ENCODE measurements around the gene PLA2G2C.
"Not testable (repeated sequence)": the region's sequence is repeated elsewhere in the genome, so short reads cannot be mapped to it uniquely, and the experiment has no call there.

PLA2G2C gene

DNA sequence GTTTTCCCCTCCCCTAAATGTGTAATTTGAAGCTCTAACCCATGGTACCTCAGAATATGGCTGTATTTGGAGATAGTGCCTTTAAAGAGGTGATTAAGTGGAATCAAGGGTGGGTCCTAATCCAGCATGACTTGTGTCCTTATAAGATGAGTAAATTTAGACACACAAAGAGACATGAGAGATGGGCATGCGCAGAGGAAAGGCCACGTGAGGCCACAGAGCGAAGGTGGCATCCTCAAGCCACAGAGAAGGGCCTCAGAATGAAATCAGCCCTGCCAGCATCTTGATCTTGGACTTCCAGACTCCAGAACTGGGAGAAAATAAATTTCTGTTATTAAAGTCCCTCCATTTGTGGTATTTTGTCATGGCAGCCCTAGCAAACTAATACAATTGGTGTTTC lies 50.1 kb downstream of the PLA2G2C start:
- TF ChIP-seq, protein P1, sequence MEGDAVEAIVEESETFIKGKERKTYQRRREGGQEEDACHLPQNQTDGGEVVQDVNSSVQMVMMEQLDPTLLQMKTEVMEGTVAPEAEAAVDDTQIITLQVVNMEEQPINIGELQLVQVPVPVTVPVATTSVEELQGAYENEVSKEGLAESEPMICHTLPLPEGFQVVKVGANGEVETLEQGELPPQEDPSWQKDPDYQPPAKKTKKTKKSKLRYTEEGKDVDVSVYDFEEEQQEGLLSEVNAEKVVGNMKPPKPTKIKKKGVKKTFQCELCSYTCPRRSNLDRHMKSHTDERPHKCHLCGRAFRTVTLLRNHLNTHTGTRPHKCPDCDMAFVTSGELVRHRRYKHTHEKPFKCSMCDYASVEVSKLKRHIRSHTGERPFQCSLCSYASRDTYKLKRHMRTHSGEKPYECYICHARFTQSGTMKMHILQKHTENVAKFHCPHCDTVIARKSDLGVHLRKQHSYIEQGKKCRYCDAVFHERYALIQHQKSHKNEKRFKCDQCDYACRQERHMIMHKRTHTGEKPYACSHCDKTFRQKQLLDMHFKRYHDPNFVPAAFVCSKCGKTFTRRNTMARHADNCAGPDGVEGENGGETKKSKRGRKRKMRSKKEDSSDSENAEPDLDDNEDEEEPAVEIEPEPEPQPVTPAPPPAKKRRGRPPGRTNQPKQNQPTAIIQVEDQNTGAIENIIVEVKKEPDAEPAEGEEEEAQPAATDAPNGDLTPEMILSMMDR (IDR thresholded peaks at IDR 0.05; ENCODE audit: low read length): no peak
- TF ChIP-seq EZH2phosphoT487 (IDR thresholded peaks at IDR 0.05; ENCODE audit: low read length): no peak
- TF ChIP-seq EZH2 (optimal IDR thresholded peaks at IDR 0.05; ENCODE audit: low read depth, low read length): no peak
- Histone ChIP-seq H3K79me2 (ENCODE audit: low read length) (no peaks in the 10 kb centered on the region), H3K4me1 (ENCODE audit: low read length) (no peaks in the 10 kb centered on the region), H3K9me2 (replicated peaks; ENCODE audit: insufficient read depth, low read length) (no peaks in the 10 kb centered on the region), H3K36me3 (replicated peaks; ENCODE audit: insufficient read depth, low read length) (no peaks in the 10 kb centered on the region), H3K27me3 (replicated peaks; ENCODE audit: insufficient read depth, low read length) (peaks cover 21% of the 10 kb centered on the region; the same call in 1 of the 2 replicates), H2AFZ (ENCODE audit: low read length) (no peak overlapping the region), H3F3A (ENCODE audit: insufficient read depth, low read length) (no peaks in the 10 kb centered on the region), H4K20me1 (ENCODE audit: insufficient read depth, low read length) (no peaks in the 10 kb centered on the region), H3K27ac (ENCODE audit: low read length) (no peak overlapping the region), H3K4me2 (ENCODE audit: low read depth, low read length) (no peak overlapping the region), H3K9me3 (replicated peaks; ENCODE audit: insufficient read depth, low read length) (no peaks in the 10 kb centered on the region), H3K9ac (ENCODE audit: low read length) (no peak overlapping the region), H3K4me3 (ENCODE audit: low read length) (no peak overlapping the region)
- DNase-seq: no peak

DNA sequence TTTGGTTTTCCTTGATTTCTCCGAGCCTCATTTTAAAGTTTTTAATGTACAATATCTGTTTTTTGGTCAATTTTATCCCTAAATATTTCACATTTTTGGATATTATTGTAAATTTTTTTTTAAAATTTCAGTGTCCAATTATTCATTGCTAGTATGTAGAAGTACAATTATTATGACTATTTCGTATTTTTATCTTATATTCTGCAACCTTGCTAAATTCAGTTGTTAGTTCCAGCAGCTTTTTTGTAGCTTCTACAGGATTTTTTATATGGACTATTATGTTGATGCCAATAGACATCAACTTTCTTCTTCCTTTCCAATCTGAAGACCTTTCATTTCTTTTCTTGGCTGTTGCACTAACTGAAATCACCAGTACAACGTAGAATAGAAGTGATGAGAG lies 51.3 kb downstream of the PLA2G2C start:
- Histone ChIP-seq H3K4me1 (ENCODE audit: low read length) (no peaks in the 10 kb centered on the region), H3K9me3 (replicated peaks; ENCODE audit: insufficient read depth, low read length) (no peaks in the 10 kb centered on the region), H3K4me2 (ENCODE audit: low read depth, low read length) (no peak overlapping the region), H3K79me2 (ENCODE audit: low read length) (no peaks in the 10 kb centered on the region), H3K9me2 (replicated peaks; ENCODE audit: insufficient read depth, low read length) (no peaks in the 10 kb centered on the region), H3K36me3 (replicated peaks; ENCODE audit: insufficient read depth, low read length) (no peaks in the 10 kb centered on the region), H3K4me3 (ENCODE audit: low read length) (no peak overlapping the region), H3K27me3 (replicated peaks; ENCODE audit: insufficient read depth, low read length) (peaks cover 21% of the 10 kb centered on the region; the same call in 1 of the 2 replicates), H4K20me1 (ENCODE audit: insufficient read depth, low read length) (no peaks in the 10 kb centered on the region), H3K9ac (ENCODE audit: low read length) (no peak overlapping the region), H2AFZ (ENCODE audit: low read length) (no peak overlapping the region), H3F3A (ENCODE audit: insufficient read depth, low read length) (no peaks in the 10 kb centered on the region), H3K27ac (ENCODE audit: low read length) (no peak overlapping the region)
- no peak for DNase-seq
- TF ChIP-seq, protein P1 (IDR thresholded peaks at IDR 0.05; ENCODE audit: low read length): no peak
- TF ChIP-seq EZH2 (optimal IDR thresholded peaks at IDR 0.05; ENCODE audit: low read depth, low read length): no peak
- TF ChIP-seq EZH2phosphoT487 (IDR thresholded peaks at IDR 0.05; ENCODE audit: low read length): no peak

DNA sequence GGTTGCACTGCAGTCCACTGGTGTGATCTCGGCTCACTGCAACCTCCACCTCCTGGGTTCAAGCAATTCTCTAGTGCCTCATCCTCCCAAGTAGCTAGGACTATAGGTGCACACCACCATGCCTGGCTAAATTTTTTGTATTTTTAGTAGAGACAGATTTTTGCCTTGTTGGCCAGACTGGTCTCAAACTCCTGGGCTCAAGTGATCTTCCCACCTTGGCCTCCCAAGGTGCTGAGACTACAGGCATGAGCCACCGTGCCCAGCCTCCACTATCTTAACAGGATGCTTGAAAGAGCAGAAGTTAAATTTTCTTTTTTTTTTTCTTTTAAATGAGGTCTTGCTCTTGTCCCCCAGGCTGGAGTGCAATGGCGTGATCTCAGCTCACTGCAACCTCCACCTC lies 55.8 kb downstream of the PLA2G2C start:
- H3F3A ChIP-seq (ENCODE audit: insufficient read depth, low read length); H3K27ac ChIP-seq (ENCODE audit: low read length); DNase-seq; H2AFZ ChIP-seq (ENCODE audit: low read length); H3K79me2 ChIP-seq (ENCODE audit: low read length); H3K9me2 ChIP-seq (replicated peaks; ENCODE audit: insufficient read depth, low read length); H3K36me3 ChIP-seq (replicated peaks; ENCODE audit: insufficient read depth, low read length); H3K9me3 ChIP-seq (replicated peaks; ENCODE audit: insufficient read depth, low read length); H4K20me1 ChIP-seq (ENCODE audit: insufficient read depth, low read length); H3K4me2 ChIP-seq (ENCODE audit: low read depth, low read length); H3K4me3 ChIP-seq (ENCODE audit: low read length); H3K4me1 ChIP-seq (ENCODE audit: low read length); H3K9ac ChIP-seq (ENCODE audit: low read length): not testable (repeated sequence)
- peaks cover 10% of the 10 kb centered on the region; the same call in 1 of the 2 replicates for H3K27me3 ChIP-seq (replicated peaks; ENCODE audit: insufficient read depth, low read length)

DNA sequence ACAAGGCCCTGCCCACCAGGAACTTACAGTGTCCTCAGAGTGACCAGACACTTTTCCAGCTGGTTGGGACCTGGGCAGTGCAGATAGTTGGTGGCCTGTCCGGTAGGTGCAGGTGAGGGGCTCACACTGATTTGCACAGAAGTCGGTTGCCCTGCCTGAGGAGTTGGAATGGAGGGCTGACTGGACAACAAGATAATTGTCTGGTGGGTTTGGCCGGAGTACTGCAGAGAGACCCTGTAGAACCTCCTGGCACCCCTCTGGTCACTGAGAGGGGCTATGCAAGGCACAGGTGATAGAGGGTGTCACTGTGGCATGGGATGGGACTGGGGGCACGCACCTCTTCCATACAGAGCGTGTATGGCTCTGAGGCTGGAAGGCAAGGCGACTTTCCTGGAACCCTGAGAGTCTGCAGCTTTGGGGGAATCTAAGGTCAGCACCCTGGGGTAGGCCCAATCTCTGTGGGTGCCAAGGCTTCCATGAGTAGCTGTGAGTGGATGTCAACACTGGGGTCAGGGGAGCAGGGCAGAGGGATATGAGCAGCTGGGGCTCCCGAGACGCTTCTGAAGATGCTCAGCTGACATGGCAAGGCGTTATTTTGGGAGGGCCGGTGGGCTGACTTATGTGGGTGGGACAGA lies 59.4 kb downstream of the PLA2G2C start:
- TF ChIP-seq EZH2phosphoT487 (IDR thresholded peaks at IDR 0.05; ENCODE audit: low read length) (no peak), EZH2 (optimal IDR thresholded peaks at IDR 0.05; ENCODE audit: low read depth, low read length) (no peak)
- TF ChIP-seq, protein P1 (IDR thresholded peaks at IDR 0.05; ENCODE audit: low read length): no peak

More for the DNA sequence above, 59.4 kb downstream of the PLA2G2C start:
- Histone ChIP-seq H3K27me3 (replicated peaks; ENCODE audit: insufficient read depth, low read length) (peaks cover under 1% of the 10 kb centered on the region; the same call in 1 of the 2 replicates), H3K79me2 (ENCODE audit: low read length) (no peaks in the 10 kb centered on the region), H4K20me1 (ENCODE audit: insufficient read depth, low read length) (no peaks in the 10 kb centered on the region), H3K9ac (ENCODE audit: low read length) (no peak overlapping the region), H3K4me3 (ENCODE audit: low read length) (no peak overlapping the region), H3K4me1 (ENCODE audit: low read length) (0 out of 2 replicates have a peak, but pooled peaks cover 7% of the 10 kb centered on the region), H3F3A (ENCODE audit: insufficient read depth, low read length) (no peaks in the 10 kb centered on the region), H3K9me3 (replicated peaks; ENCODE audit: insufficient read depth, low read length) (no peaks in the 10 kb centered on the region), H3K27ac (ENCODE audit: low read length) (no peak overlapping the region), H3K9me2 (replicated peaks; ENCODE audit: insufficient read depth, low read length) (no peaks in the 10 kb centered on the region), H3K36me3 (replicated peaks; ENCODE audit: insufficient read depth, low read length) (no peaks in the 10 kb centered on the region), H2AFZ (ENCODE audit: low read length) (no peak overlapping the region), H3K4me2 (ENCODE audit: low read depth, low read length) (no peak overlapping the region)
- DNase-seq: no peak
